Endometrium (tissue), 2 donors: Measurements from ENCODE around the gene LSM12.

Source experiments
- FAIRE-seq: peaks from 2 replicates; lab custom pipeline; 2012; peaks lifted over from hg19 to GRCh38; lab: Jason Lieb, UNC
- donor health status: control.
- donor health status: control.

LSM12 gene

GRCh38 chr17:44095647-44096496 is 29.4 kb upstream of the LSM12 start:
- FAIRE-seq = no peak

GRCh38 chr17:44095388-44095646 is 28.8 kb upstream of the LSM12 start:
- no peak for FAIRE-seq

- no peak for FAIRE-seq
Observed at GRCh38 chr17:44094701-44095387, 28.4 kb upstream of the LSM12 start.

GRCh38 chr17:44093231-44093900 is 26.9 kb upstream of the LSM12 start:
- FAIRE-seq = no peak

DNA sequence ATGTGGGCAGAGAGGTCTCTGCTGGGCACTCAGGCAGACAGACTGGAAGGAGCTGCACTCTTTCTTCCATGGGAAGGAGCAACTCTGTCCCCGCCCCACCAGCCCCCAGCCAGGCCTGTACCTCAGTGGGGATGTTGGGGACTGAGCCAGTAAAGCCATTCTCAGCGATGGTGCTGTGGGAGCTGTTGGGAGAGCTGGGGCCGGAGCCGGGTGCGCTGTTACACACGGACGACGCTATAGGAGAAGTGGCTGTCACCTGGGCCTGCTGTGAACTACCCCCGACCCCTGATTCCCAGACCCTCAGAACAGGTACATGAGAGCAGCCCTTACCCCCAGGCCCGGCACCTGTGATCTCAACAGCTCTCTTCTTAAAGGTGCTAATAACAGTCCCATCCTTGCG is 25.6 kb upstream of the LSM12 start:
- FAIRE-seq = no peak

- FAIRE-seq = no peak
Observed at GRCh38 chr17:44091200-44091997, 24.9 kb upstream of the LSM12 start.

- no peak for FAIRE-seq
Observed at GRCh38 chr17:44088254-44088653, 21.8 kb upstream of the LSM12 start.

- no peak for FAIRE-seq
Observed at GRCh38 chr17:44087319-44087718, 20.8 kb upstream of the LSM12 start.

DNA sequence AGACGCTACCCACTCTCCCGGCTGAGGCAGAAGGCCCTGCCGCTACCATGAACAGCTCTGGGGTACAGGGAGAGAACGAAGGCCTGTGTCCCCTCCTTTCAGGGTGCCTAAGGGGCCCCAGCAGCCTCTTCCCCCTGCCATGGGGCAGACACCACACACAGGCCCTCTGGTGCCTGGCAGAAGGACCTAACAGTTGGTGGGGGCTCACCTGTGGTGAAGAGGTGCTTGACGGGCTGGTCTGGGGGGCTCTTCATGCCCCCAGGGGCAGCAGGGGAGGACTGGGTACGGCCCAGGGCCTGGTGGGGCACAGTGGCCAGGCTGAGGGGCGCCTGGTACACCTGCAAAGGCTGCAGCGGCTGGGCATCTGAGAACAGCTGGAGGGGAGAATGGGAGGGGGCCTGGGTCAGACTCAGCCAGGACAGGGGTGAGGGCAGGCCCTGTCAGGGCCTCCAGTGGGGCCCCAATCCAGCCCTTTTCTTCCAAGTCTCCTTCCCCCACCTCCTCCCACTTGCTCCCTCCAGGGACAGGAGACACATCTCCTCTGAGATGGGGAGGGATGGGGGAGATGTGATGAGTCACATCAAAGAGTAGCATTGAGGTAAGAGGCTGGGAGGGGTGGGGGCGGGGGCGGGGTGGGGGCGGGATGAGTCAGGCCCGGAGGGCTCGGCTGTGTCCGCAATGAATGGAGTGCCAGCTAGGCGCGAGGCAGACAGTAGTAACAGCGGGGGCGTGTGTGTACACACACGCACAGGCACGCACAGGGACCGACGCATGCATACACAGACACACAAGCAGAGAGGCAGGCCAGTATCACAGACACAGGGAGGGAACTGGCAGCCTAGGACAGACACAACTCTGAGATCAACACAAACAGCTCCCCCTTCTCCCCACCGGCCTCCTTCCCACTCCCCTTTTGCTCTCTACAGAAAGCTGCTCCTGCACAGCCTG is 20.2 kb upstream of the LSM12 start:
- FAIRE-seq = no peak

DNA sequence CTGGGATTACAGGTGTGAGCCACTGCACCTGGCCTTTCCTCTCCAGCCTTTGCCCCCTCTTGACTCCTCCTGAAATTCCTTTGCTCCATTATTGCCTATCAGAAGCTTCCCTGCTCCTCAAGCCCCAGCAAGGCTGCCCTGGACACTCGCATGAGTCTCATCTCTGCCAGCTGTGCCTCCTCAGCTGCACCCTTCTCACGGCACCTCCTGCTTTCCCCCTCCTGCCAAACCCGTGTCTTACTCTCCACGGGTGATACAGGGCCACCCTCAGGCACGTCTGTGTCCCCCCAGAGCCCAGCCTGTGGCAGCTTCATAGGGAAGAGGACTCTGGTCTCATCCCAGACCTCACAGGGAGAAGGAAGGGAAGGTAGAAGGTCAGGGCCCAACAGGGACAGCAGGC is 19.4 kb upstream of the LSM12 start:
- no peak for FAIRE-seq

DNA sequence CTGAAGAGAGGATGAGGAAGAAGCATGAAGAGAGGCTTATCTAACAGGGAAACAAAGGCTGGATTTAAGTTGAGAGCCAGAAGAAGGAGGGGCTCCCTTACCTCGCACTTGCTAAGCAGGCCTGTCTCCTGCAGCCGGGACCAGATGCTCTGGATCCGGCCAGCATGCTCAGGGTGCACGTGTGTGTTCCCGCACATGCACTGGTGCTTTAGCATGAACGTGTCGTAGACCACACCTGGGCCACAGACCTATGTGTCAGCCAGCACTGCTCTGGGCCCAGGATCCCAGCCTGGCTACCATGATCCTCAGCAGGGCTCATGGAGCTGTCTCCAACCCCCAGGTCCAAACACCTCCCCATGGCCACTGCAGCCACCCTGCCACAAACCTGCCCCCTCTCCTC is 18.4 kb upstream of the LSM12 start:
- FAIRE-seq = no peak

GRCh38 chr17:44084131-44084538 is 17.7 kb upstream of the LSM12 start:
- FAIRE-seq = no peak

GRCh38 chr17:44083250-44083849 is 16.9 kb upstream of the LSM12 start:
- FAIRE-seq = no peak

GRCh38 chr17:44082256-44082927 is 15.9 kb upstream of the LSM12 start:
- FAIRE-seq = no peak

GRCh38 chr17:44081681-44082080 is 15.2 kb upstream of the LSM12 start:
- no peak for FAIRE-seq

GRCh38 chr17:44079877-44080821 is 13.7 kb upstream of the LSM12 start:
- FAIRE-seq = no peak

DNA sequence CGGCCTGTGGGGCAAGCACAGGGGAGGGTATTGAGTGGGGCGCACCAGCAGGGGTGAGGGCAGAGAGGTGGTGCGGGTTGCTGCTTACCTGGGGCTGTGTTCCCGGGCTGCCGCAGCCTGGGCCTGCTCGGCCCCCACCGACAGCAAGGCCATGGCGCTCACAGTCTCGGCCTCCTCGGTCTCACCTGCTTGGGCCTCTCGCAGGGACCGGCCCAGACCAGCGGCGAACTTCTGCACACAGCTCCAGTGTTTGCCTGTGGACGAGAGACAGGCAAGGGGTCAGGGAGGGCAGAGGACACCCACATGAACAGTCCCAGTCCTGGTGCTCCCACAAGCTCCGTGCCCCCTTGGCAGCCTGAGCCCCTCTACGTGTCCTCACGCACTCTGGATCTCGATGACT is 11.9 kb upstream of the LSM12 start:
- no peak for FAIRE-seq

DNA sequence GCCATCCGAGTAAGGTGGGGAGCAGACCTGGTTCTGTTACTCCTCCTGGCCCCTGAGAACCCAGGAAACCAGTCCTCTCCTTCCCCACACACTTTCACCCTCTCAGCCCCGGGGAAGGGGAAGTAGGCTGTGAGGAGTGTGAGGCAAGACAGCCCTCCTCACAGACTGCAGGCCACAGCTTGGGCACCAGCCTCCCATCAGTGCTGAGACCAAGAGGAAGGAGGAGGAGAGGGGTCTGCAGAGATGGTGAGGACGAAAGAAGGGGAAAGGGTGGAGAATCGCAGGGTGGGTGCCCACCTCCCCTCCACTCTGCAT is 11.1 kb upstream of the LSM12 start:
- no peak for FAIRE-seq
